Upper lobe of left lung (tissue), 6 donors: ENCODE results near the gene CDRT15L2. TPM values are rescaled to one million over a fixed set of nuclear protein-coding genes. Genes with fewer than 3 reads are reported as not detected.
"Not testable (repeated sequence)": the region's sequence is repeated elsewhere in the genome, so short reads cannot be mapped to it uniquely, and the experiment has no call there.

Source experiments
- ATAC-seq, 2 donors: fragments of 200-7000 bp; cut with Tn5 transposase; one replicate each; pipeline ENCODE4 v1.9.1; 2022; ENCODE audit warnings: mild to moderate bottlenecking in 2 of 2, moderate library complexity in 2 of 2; ENCODE audit not compliant: low FRiP score in 2 of 2
- DNase-seq, 2 donors: peaks; one replicate each; pipeline ENCODE4 v3.0.0-alpha.2; 2019 to 2020
- H3K27ac ChIP-seq, 4 donors: fragments of 200-600 bp; sonication (generic); one replicate each; pipeline ENCODE4 v1.5.1; 2016 to 2019
- H3K27me3 ChIP-seq, 4 donors: fragments of 200-600 bp; sonication (generic); one replicate each; pipeline ENCODE4 v1.5.1; 2017 to 2019
- H3K36me3 ChIP-seq, 4 donors: fragments of 200-600 bp; sonication (generic); one replicate each; pipeline ENCODE4 v1.5.1; 2016 to 2019
- H3K4me1 ChIP-seq, 4 donors: fragments of 200-600 bp; sonication (generic); one replicate each; pipeline ENCODE4 v1.5.1; 2018 to 2019
- H3K4me3 ChIP-seq, 4 donors: fragments of 200-600 bp; sonication (generic); one replicate each; pipeline ENCODE4 v1.5.1; 2017 to 2019; ENCODE audit warnings: mild to moderate bottlenecking in 2 of 4, moderate library complexity in 1 of 4
- H3K9me3 ChIP-seq, 4 donors: fragments of 200-600 bp; sonication (generic); one replicate each; pipeline ENCODE4 v1.5.1; 2018 to 2019
- EP300 ChIP-seq, 4 donors: sonication (generic); formaldehyde crosslinking; IDR thresholded peaks; one replicate each; pipeline ENCODE4 v1.5.1; 2017; ENCODE audit warnings: antibody characterized with exemption in 4 of 4, control low read depth in 2 of 4
- POLR2A ChIP-seq, 4 donors: fragments of 450-650 bp; IDR thresholded peaks; one replicate each; pipeline ENCODE4 v1.5.1; 2016 to 2017; ENCODE audit warnings: antibody characterized with exemption in 4 of 4, mild to moderate bottlenecking in 2 of 4
- POLR2AphosphoS5 ChIP-seq, 2 donors: sonication (generic); formaldehyde crosslinking; IDR thresholded peaks; one replicate each; pipeline ENCODE4 v1.5.1; 2017; ENCODE audit warnings: antibody characterized with exemption in 2 of 2
- WGBS, 2 donors: methylation state at CpG; one replicate each; pipeline ENCODE4 v1.1.5; 2017 to 2018; 5-methylcytosine and 5-hydroxymethylcytosine counted together
- total RNA-seq, 6 donors: library from RNA; depleted of rRNA in 4 of 6; stranded (reverse); fragments of >200 nt in 4 of 6; gene quantifications; one replicate each; pipeline versions ENCODE4 v1.1.0 to v1.2.1, GENCODE V29; 2016 to 2021
- TF ChIP-seq, protein P1 (sequence below), 6 experiments: fragments of 450-650 bp in 4 of 6; fragments of 200-600 bp in 2 of 6; sonication (generic) in 2 of 6; IDR thresholded peaks; one replicate each; pipeline ENCODE4 v1.5.1; 2016 to 2019; ENCODE audit warnings: antibody characterized with exemption in 6 of 6
- donor health status: DM: no; HTN: no; CAD: no; lungs with moderate emphysema.
- donor health status: DM: no; HTN: yes; CAD: no; lungs with severe emphysema.

The CDRT15L2 gene
- total RNA-seq, 6 donors from 2014 or later = not detected

DNA sequence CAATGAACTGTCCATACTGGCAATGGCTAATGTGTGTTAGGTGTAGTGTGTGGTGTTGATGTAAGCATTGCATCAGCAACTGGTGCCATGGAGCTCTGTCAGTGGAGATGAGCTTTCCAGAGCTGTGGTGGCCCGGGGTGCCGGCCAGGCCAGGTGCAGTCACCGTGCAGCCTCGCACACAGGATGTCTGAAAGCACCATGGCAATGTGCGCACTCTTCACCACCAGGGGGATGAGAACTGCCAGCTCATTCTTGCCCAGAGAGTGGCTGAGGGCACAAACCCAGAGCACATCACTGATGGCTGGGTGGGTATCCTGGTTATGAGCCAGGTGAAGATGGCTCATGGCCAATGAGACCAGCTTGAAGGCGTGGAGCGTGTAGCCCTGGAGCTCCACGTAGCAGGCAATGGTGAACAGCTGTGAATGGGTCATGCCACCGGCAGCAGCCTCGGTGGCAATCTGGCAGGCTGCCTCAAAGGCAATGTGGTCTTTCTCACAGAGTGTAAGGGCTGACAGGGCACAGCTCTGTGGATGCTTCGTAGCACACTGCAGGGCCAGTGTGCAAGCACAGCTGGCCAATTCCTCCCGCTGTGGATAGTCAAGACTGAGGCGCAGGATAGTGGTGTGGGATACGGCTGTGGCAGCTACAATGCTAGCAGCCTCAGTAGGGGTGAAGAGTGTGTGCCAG, 4.5 kb downstream of the CDRT15L2 start:
- not testable (repeated sequence) for H3K36me3 ChIP-seq, H3K9me3 ChIP-seq, H3K4me3 ChIP-seq, H3K27ac ChIP-seq, H3K4me1 ChIP-seq, H3K27me3 ChIP-seq, DNase-seq
- ATAC-seq = peak; percentile 22 to 27
- WGBS, 2 donors = 90 to 96% methylated on average over 3 to 4 of the region's 14 CpGs

DNA sequence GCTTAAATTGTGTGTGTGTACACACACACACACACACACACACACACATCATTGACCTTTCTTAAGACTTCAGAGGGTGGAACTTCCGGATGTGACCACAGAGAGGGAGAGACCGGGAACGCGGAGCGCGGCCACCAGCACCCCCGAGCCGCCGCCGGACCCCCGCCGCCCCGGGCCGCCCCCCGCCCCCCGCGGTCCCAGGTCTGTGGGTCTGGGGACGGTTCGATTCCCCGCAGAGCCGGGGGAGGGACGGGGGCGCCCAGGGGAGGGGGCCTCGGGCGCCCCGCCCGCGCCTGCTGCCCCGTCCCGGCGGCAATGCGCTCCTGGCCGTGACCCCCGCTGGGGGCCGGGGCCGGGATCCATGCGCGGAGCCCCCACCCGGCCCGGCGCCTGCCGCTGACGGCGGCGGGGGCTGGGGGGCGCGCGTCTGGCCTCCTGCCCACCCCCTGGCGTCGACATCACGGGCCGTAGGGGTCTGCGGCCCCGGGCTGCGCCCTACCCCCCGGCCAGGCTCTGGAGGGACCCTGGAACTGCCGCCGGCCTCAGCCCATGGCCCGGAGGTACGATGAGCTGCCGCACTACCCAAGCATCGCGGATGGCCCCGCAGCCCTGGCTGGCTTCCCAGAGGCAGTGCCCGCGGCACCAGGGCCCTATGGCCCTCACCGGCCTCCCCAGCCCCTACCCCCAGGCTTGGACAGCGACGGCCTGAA, 9.4 kb downstream of the CDRT15L2 start:
- H3K4me3 ChIP-seq = peak overlapping the region in 2 of 4 donors; percentile 22 to 23
- not testable (repeated sequence) for H3K36me3 ChIP-seq, H3K27me3 ChIP-seq, H3K4me1 ChIP-seq, H3K9me3 ChIP-seq, H3K27ac ChIP-seq
- whole genome bisulfite sequencing, 2 donors = 0 to 22% methylated on average over 1 to 8 of the region's 69 CpGs
- ATAC-seq = peak in 1 of 2 donors; percentile 40
- peak in 1 of 2 donors; percentile 76 for DNase-seq

GRCh38 chr17:20589454-20589810, 9.9 kb downstream of the CDRT15L2 start:
- H3K4me1 ChIP-seq, H3K27ac ChIP-seq, H3K9me3 ChIP-seq, H3K27me3 ChIP-seq, H3K36me3 ChIP-seq: not testable (repeated sequence)
- 94 to 95% methylated on average over 9 to 17 of the region's 17 CpGs for WGBS, 2 donors
- DNase-seq (peak in 1 of 2 donors; percentile 84), ATAC-seq (peak in 1 of 2 donors; percentile 28)
- H3K4me3 ChIP-seq = peak overlapping the region in 1 of 4 donors; percentile 22

DNA sequence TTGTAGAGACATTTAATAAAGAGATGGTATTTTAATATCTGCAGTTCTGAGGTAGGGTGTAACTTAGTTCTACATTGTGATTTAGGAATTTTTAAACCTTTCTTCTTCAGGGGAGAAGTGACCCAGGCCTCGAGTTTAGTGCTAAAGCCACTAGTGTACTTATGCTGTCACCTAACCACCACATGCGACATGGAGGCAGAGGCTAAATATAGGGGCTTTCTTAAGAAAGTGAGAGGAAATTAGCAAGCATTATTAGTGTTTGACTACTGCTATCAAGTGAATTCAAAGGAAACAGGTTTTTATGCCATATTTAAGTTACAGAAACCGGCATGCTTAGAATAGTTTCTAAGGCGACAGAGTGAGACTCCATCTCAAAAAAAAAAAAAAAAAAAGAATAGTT, 11.5 kb downstream of the CDRT15L2 start:
- not testable (repeated sequence) for H3K27me3 ChIP-seq, H3K36me3 ChIP-seq, H3K4me3 ChIP-seq, DNase-seq, H3K4me1 ChIP-seq, H3K9me3 ChIP-seq, ATAC-seq, H3K27ac ChIP-seq
- WGBS, 2 donors = 45 to 46% methylated on average over 2 of the region's 4 CpGs

- not testable (repeated sequence) for H3K4me3 ChIP-seq, DNase-seq, H3K27ac ChIP-seq, H3K27me3 ChIP-seq, H3K36me3 ChIP-seq, H3K4me1 ChIP-seq, H3K9me3 ChIP-seq, ATAC-seq
- WGBS, 2 donors = 100% methylated on average over 1 of the region's 1 CpG
Measured at GRCh38 chr17:20605568-20605967, 26.0 kb downstream of the CDRT15L2 start.

DNA sequence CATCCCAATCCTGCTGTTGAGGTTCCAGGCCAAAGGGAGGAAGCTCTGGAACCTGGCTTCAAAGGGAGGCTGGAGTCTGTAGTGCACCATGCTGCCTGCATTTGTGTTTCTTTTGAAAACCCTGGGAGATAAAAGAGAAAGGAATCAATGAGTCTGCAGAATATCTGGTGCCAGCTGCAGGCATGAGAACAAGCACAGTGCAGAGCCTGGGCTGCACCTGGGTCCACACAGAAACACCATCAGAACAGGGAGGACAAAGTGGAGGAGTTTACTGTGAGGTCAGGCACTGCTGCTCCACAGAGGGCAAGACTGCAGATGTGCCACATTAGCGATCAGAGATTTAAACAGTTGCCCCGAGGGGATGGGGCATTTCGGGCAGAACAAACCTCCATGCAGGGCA, 30.0 kb downstream of the CDRT15L2 start:
- not testable (repeated sequence) for H3K36me3 ChIP-seq, DNase-seq, H3K27me3 ChIP-seq, H3K4me1 ChIP-seq, H3K9me3 ChIP-seq, ATAC-seq, H3K4me3 ChIP-seq, H3K27ac ChIP-seq
- no CpG with 5 or more reads among the region's 3 CpGs for WGBS, 2 donors

GRCh38 chr17:20611309-20611708, 31.8 kb downstream of the CDRT15L2 start:
- H3K27me3 ChIP-seq = no peaks in the 10 kb centered on the region

DNA sequence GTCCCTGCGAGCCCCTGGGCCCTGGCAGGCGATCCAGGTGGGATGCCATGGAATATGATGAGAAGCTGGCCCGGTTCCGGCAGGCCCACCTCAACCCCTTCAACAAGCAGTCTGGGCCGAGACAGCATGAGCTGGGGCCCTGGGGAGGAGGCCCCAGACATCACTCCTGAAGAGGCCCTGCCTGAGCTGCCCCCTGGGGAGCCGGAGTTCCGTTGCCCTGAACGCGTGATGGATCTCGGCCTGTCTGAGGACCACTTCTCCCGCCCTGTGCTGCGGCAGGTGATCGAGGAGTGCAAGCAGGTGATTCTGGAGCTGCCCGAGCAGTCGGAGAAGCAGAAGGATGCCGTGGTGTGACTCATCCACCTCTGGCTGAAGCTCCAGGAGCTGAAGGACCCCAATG, 33.1 kb downstream of the CDRT15L2 start:
- H3K9me3 ChIP-seq = no peaks in the 10 kb centered on the region
- no peaks in the 10 kb centered on the region for H3K4me1 ChIP-seq
- no peak overlapping the region for H3K27ac ChIP-seq
- H3K27me3 ChIP-seq = no peaks in the 10 kb centered on the region
- DNase-seq (peak in 1 of 2 donors; percentile 74), ATAC-seq (no peak)
- 94 to 99% methylated on average over 10 to 16 of the region's 16 CpGs for WGBS, 2 donors
- H3K36me3 ChIP-seq = no peaks in the 10 kb centered on the region
- H3K4me3 ChIP-seq = no peak overlapping the region
- TF ChIP-seq POLR2AphosphoS5 (IDR thresholded peaks at IDR 0.05) = no peak
- TF ChIP-seq POLR2A (IDR thresholded peaks at IDR 0.05) = no peak
- TF ChIP-seq, protein P1, sequence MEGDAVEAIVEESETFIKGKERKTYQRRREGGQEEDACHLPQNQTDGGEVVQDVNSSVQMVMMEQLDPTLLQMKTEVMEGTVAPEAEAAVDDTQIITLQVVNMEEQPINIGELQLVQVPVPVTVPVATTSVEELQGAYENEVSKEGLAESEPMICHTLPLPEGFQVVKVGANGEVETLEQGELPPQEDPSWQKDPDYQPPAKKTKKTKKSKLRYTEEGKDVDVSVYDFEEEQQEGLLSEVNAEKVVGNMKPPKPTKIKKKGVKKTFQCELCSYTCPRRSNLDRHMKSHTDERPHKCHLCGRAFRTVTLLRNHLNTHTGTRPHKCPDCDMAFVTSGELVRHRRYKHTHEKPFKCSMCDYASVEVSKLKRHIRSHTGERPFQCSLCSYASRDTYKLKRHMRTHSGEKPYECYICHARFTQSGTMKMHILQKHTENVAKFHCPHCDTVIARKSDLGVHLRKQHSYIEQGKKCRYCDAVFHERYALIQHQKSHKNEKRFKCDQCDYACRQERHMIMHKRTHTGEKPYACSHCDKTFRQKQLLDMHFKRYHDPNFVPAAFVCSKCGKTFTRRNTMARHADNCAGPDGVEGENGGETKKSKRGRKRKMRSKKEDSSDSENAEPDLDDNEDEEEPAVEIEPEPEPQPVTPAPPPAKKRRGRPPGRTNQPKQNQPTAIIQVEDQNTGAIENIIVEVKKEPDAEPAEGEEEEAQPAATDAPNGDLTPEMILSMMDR (IDR thresholded peaks at IDR 0.05) = no peak

More at GRCh38 chr17:20611309-20611708, 31.8 kb downstream of the CDRT15L2 start:
- Histone ChIP-seq H3K27ac (no peak overlapping the region), H3K4me3 (no peak overlapping the region), H3K36me3 (no peaks in the 10 kb centered on the region), H3K4me1 (no peaks in the 10 kb centered on the region), H3K9me3 (no peaks in the 10 kb centered on the region)
- ATAC-seq (no peak), DNase-seq (no peak)
- no peak for TF ChIP-seq POLR2AphosphoS5 (IDR thresholded peaks at IDR 0.05)
- no peak for TF ChIP-seq POLR2A (IDR thresholded peaks at IDR 0.05)
- no peak for TF ChIP-seq EP300 (IDR thresholded peaks at IDR 0.05)
- TF ChIP-seq, protein P1 (IDR thresholded peaks at IDR 0.05) = no peak
- WGBS, 2 donors = 87 to 88% methylated on average over 5 to 8 of the region's 8 CpGs
